Astrocyte (in vitro differentiated cells and primary cell): ENCODE data around the gene SLC6A3.

Source experiments
- EZH2 ChIP-seq: IDR thresholded peaks from 2 replicates; pipeline ENCODE4 v1.6.1; 2012; ENCODE audit warnings: mild to moderate bottlenecking, low read length, inconsistent platforms; ENCODE audit not compliant: insufficient read depth
- TF ChIP-seq, protein P1 (sequence below): IDR thresholded peaks from 2 replicates; pipeline ENCODE4 v1.5.1; 2011; ENCODE audit warnings: low read depth, mild to moderate bottlenecking, inconsistent platforms, low read length, moderate library complexity; ENCODE audit not compliant: insufficient read depth

- TF ChIP-seq, protein P1, sequence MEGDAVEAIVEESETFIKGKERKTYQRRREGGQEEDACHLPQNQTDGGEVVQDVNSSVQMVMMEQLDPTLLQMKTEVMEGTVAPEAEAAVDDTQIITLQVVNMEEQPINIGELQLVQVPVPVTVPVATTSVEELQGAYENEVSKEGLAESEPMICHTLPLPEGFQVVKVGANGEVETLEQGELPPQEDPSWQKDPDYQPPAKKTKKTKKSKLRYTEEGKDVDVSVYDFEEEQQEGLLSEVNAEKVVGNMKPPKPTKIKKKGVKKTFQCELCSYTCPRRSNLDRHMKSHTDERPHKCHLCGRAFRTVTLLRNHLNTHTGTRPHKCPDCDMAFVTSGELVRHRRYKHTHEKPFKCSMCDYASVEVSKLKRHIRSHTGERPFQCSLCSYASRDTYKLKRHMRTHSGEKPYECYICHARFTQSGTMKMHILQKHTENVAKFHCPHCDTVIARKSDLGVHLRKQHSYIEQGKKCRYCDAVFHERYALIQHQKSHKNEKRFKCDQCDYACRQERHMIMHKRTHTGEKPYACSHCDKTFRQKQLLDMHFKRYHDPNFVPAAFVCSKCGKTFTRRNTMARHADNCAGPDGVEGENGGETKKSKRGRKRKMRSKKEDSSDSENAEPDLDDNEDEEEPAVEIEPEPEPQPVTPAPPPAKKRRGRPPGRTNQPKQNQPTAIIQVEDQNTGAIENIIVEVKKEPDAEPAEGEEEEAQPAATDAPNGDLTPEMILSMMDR, result no peak
- TF ChIP-seq EZH2, result no peak
Measured at GRCh38 chr5:1387876-1388275, 57.4 kb downstream of the SLC6A3 start.
